GM19239 (cell line): ENCODE results near the gene DAB2.
A peak's percentile ranks its signal among the peaks of the same experiment; 100 is the strongest.

Source experiments
- DNase-seq: peaks from one replicate; pipeline ENCODE4 v3.0.0; 2011; ENCODE audit warnings: low spot score; ENCODE audit not compliant: insufficient read length
- FAIRE-seq: peaks from 2 replicates; lab custom pipeline; 2011; peaks lifted over from hg19 to GRCh38; lab: Jason Lieb, UNC

DAB2 gene

GRCh38 chr5:39395521-39395920 is 29.3 kb downstream of the DAB2 start:
- no peak for DNase-seq
- no peak for FAIRE-seq

- no peak for DNase-seq
- FAIRE-seq: no peak
Observed at GRCh38 chr5:39394946-39395345, 29.8 kb downstream of the DAB2 start.

- no peak for DNase-seq
- FAIRE-seq: no peak
Observed at GRCh38 chr5:39390945-39391344, 33.8 kb downstream of the DAB2 start.

GRCh38 chr5:39387293-39387692 is 37.5 kb downstream of the DAB2 start:
- DNase-seq (no peak), FAIRE-seq (no peak)

- DNase-seq (no peak), FAIRE-seq (no peak)
Observed at GRCh38 chr5:39384271-39384670, 40.5 kb downstream of the DAB2 start.

- FAIRE-seq (no peak), DNase-seq (no peak)
Observed at GRCh38 chr5:39381376-39381775, 43.4 kb downstream of the DAB2 start.

- no peak for FAIRE-seq
- DNase-seq: no peak
Observed at GRCh38 chr5:39379693-39380092, 45.1 kb downstream of the DAB2 start.

GRCh38 chr5:39377613-39378012 is 47.2 kb downstream of the DAB2 start:
- DNase-seq: no peak
- FAIRE-seq: no peak

GRCh38 chr5:39376293-39376714 is 48.5 kb downstream of the DAB2 start:
- peak; percentile 4 for DNase-seq
- FAIRE-seq: peak; percentile 72

GRCh38 chr5:39373791-39374190 is 51.0 kb downstream of the DAB2 start:
- FAIRE-seq (no peak), DNase-seq (no peak)

- DNase-seq (no peak), FAIRE-seq (no peak)
Observed at GRCh38 chr5:39371367-39371635, 53.5 kb downstream of the DAB2 start.

GRCh38 chr5:39370555-39371366 is 54.0 kb downstream of the DAB2 start:
- FAIRE-seq: no peak
- no peak for DNase-seq

GRCh38 chr5:39369123-39369815 is 55.5 kb downstream of the DAB2 start:
- DNase-seq: no peak
- no peak for FAIRE-seq

- FAIRE-seq (no peak), DNase-seq (no peak)
Observed at GRCh38 chr5:39368116-39368515, 56.7 kb downstream of the DAB2 start.

GRCh38 chr5:39367711-39368110 is 57.1 kb downstream of the DAB2 start:
- DNase-seq: no peak
- no peak for FAIRE-seq

- DNase-seq (no peak), FAIRE-seq (no peak)
Observed at GRCh38 chr5:39364367-39364766, 60.4 kb downstream of the DAB2 start, which contains the start of gene C9. C9 (minus strand) TSS chr5:39364495; CDS start chr5:39364464, 31 bp downstream.

GRCh38 chr5:39363217-39363616 is 61.6 kb downstream of the DAB2 start:
- no peak for DNase-seq
- no peak for FAIRE-seq

GRCh38 chr5:39362646-39363045 is 62.1 kb downstream of the DAB2 start:
- DNase-seq (no peak), FAIRE-seq (no peak)

- FAIRE-seq (no peak), DNase-seq (no peak)
Observed at GRCh38 chr5:39361306-39361705, 63.5 kb downstream of the DAB2 start.

- FAIRE-seq: no peak
- no peak for DNase-seq
Observed at GRCh38 chr5:39360471-39361111, 64.2 kb downstream of the DAB2 start.

GRCh38 chr5:39356263-39356662 is 68.5 kb downstream of the DAB2 start:
- no peak for DNase-seq
- FAIRE-seq: no peak
